ENCODE data around the gene CABP1.

DNA sequence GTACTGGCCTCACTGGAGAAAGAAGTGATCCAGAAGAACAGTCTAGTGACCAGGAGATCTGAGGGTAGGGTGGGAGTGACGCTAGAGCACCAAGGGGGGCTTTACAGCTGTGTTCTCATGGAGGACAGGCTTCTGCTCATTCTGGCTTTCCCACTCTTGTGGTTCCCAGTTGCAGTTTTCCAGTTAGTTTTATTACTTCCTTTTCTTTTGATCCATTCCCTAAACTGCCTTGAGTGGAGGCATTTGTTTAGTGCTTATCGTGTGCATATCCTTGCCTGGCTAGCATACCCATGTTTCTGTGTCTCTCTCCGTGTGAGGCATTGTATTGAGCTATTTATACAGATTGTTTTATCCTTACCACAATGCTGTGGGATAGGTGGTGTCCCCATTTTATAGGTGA, 50.6 kb downstream of the CABP1 start:
- no peak for TF ChIP-seq POLR2A (IDR thresholded peaks at IDR 0.05)
- TF ChIP-seq, protein P1, sequence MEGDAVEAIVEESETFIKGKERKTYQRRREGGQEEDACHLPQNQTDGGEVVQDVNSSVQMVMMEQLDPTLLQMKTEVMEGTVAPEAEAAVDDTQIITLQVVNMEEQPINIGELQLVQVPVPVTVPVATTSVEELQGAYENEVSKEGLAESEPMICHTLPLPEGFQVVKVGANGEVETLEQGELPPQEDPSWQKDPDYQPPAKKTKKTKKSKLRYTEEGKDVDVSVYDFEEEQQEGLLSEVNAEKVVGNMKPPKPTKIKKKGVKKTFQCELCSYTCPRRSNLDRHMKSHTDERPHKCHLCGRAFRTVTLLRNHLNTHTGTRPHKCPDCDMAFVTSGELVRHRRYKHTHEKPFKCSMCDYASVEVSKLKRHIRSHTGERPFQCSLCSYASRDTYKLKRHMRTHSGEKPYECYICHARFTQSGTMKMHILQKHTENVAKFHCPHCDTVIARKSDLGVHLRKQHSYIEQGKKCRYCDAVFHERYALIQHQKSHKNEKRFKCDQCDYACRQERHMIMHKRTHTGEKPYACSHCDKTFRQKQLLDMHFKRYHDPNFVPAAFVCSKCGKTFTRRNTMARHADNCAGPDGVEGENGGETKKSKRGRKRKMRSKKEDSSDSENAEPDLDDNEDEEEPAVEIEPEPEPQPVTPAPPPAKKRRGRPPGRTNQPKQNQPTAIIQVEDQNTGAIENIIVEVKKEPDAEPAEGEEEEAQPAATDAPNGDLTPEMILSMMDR (IDR thresholded peaks at IDR 0.05): no peak
- TF ChIP-seq POLR2AphosphoS5 (IDR thresholded peaks at IDR 0.05): no peak
